Measurements from ENCODE around the gene PKNOX2.

DNA sequence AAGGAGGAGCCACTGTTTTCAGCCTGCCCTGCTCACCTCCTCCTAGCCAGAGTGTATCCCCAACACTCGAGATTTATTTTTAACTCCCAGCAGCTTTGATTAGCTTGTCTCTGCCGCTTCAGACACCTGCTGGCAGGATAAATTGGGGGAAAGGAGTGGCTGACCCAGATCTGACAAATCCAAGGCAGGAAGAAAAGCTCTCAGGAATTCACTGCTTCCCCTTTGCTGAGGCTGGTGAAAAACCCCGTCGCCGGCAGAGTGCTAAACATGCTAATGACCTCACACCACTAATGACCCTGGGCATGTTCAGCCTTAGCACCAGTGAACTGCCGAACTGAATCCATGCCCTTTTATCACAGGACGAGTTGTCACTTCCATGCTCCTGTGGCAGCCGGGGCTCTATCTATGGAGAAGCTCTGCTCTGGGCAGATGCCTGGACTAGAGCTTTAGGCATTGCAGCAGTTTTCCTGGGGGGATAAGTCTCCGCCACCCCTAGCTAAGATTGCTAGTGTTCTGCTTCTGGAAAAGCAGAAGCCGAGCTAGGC lies 279.3 kb downstream of the PKNOX2 start:
- TF ChIP-seq POLR2A (IDR thresholded peaks at IDR 0.05), result no peak
- TF ChIP-seq CTCF (IDR thresholded peaks at IDR 0.05), result no peak

All from esophagus squamous epithelium (tissue), 4 donors.